ENCODE results near the gene NFS1. TPM values are rescaled to one million over a fixed set of nuclear protein-coding genes. Genes with fewer than 3 reads are reported as not detected.

NFS1 gene
- total and polyA plus RNA-seq, 4 donors = 26.2 to 38.1 (median 29.7) TPM

DNA sequence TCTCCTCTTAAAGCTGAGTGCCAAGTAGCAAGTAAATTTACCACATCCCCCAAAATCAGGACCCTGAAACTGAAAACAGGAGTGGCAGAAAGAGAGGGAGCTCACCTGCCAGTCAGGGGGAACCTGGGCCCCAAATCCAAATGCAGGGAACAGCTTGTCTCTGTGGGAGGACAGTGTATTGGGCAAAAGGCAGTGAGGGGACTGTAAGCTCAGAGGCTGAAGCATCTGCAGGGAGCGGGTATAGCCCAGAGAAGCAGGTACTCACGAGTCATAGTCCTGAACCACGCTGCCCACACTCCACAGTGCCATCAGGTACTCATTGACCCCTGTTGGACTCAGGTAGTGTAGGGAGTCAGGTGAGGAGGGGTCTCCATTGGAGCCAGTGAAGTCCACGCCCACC is 68.5 kb downstream of the NFS1 start:
- Histone ChIP-seq H3K27ac (ENCODE audit: low read depth, low read length) (no peak overlapping the region), H3K27me3 (ENCODE audit: control insufficient read depth, insufficient read depth, low read length) (no peaks in the 10 kb centered on the region), H3K4me1 (ENCODE audit: control insufficient read depth, insufficient read depth, low read length) (no peaks in the 10 kb centered on the region), H3K9me3 (ENCODE audit: control insufficient read depth, insufficient read depth, low read length) (no peaks in the 10 kb centered on the region), H3K4me3 (ENCODE audit: low read depth, low read length) (no peak overlapping the region), H3K36me3 (ENCODE audit: control insufficient read depth, insufficient read depth, low read length) (peaks cover 49% of the 10 kb centered on the region)
- 94% methylated on average over 3 of the region's 4 CpGs for WGBS (ENCODE audit: insufficient coverage)
- DNase-seq (ENCODE audit: low read depth in 4 of 6, low spot score in 6 of 6) = no peak

DNA sequence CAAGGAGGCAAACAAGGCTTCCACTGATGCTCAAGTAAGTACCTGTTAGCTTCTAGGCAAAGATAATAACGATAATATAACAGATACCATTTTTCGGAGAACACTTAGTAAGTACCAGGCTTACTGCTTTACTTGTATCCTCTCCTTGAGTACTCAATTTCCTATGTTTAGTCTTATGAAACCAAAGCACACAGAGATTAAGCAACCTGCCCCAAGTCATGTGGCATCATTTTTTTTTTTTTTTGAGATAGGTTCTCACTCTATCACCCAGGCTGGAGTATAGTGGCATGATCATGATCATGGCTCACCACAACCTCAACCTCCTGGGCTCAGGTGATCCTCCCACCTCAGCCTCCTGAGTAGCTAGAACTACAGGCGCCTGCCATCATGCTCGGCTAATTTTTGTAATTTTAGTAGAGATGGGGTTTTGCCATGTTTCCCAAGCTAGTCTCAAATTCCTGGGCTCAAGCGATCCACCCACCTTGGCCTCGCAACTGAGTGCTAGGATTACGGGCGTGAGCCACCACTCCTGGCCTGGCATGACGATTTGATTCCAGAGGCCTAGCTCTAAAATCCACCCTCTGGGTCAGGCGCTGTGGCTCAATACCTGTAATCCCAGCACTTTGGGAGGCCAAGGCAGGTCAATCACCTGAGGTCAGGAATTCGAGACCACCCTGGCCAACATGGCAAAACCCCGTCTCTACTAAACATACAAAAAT is 69.6 kb downstream of the NFS1 start:
- Histone ChIP-seq H3K9me3 (ENCODE audit: control insufficient read depth, insufficient read depth, low read length) (no peaks in the 10 kb centered on the region), H3K27me3 (ENCODE audit: control insufficient read depth, insufficient read depth, low read length) (no peaks in the 10 kb centered on the region), H3K4me1 (ENCODE audit: control insufficient read depth, insufficient read depth, low read length) (no peaks in the 10 kb centered on the region), H3K27ac (ENCODE audit: low read depth, low read length) (no peak overlapping the region), H3K4me3 (ENCODE audit: low read depth, low read length) (no peak overlapping the region), H3K36me3 (ENCODE audit: control insufficient read depth, insufficient read depth, low read length) (peaks cover 54% of the 10 kb centered on the region)
- DNase-seq (ENCODE audit: low read depth in 4 of 6, low spot score in 6 of 6) = no peak
- 99% methylated on average over 7 of the region's 12 CpGs for WGBS (ENCODE audit: insufficient coverage)

DNA sequence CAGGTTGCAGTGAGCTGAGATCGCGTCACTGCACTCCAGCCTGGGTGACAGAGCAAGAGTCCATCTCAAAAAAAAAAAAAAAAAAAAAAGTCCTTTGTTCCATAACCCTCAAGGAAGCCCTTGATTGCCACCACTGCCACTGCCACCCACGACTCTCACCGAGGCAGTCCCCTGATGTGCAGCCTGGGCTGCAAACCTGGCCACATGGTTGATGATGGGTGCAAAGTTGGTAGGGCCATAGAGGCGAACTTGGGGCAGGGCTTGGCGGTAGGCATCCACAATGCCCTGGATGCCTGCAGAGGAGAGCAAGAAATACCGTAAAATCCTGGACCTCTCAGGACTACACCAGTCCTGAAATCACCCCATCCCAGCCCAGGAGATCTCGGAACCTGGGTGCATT is 72.0 kb downstream of the NFS1 start:
- H3K4me3 ChIP-seq (ENCODE audit: low read depth, low read length) = no peak overlapping the region
- H3K27me3 ChIP-seq (ENCODE audit: control insufficient read depth, insufficient read depth, low read length) = no peaks in the 10 kb centered on the region
- no peak overlapping the region for H3K27ac ChIP-seq (ENCODE audit: low read depth, low read length)
- H3K9me3 ChIP-seq (ENCODE audit: control insufficient read depth, insufficient read depth, low read length) = no peaks in the 10 kb centered on the region
- no peak for DNase-seq (ENCODE audit: low read depth in 4 of 6, low spot score in 6 of 6)
- no peaks in the 10 kb centered on the region for H3K4me1 ChIP-seq (ENCODE audit: control insufficient read depth, insufficient read depth, low read length)
- H3K36me3 ChIP-seq (ENCODE audit: control insufficient read depth, insufficient read depth, low read length) = peaks cover 51% of the 10 kb centered on the region
- WGBS (ENCODE audit: insufficient coverage) = 91% methylated on average over 3 of the region's 8 CpGs

DNA sequence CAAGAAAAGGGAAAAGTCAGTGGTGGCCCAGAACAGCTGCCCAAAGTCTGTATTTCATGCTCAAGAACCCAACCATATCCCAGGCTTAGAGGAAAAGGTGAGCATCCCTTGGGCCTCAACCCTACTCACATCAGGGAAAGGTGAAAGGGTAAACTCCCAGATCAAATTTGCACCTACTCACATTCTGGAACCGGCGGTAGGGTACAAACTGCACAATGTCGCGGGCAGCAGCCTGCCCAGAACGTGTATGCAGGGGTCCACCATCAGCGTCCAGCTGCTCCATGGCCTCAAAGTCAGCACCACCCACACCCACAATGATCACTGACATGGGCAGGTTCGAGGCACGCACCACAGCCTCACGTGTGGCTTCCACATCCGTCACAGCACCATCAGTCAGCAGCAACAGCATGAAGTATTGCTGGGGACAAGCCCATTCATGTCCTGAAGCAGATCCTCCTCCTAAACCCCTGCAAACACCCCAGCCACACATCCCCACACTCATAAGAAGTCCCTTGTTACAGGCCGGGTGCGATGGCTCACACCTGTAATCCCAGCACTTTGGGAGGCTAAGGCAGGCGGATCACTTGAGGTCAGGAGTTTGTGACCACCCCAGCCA is 72.7 kb downstream of the NFS1 start:
- WGBS (ENCODE audit: insufficient coverage) = 96% methylated on average over 10 of the region's 13 CpGs
- no peaks in the 10 kb centered on the region for H3K4me1 ChIP-seq (ENCODE audit: control insufficient read depth, insufficient read depth, low read length)
- peaks cover 44% of the 10 kb centered on the region for H3K36me3 ChIP-seq (ENCODE audit: control insufficient read depth, insufficient read depth, low read length)
- H3K9me3 ChIP-seq (ENCODE audit: control insufficient read depth, insufficient read depth, low read length) = no peaks in the 10 kb centered on the region
- H3K27ac ChIP-seq (ENCODE audit: low read depth, low read length) = no peak overlapping the region
- no peaks in the 10 kb centered on the region for H3K27me3 ChIP-seq (ENCODE audit: control insufficient read depth, insufficient read depth, low read length)
- DNase-seq (ENCODE audit: low read depth in 4 of 6, low spot score in 6 of 6) = no peak
- no peak overlapping the region for H3K4me3 ChIP-seq (ENCODE audit: low read depth, low read length)

DNA sequence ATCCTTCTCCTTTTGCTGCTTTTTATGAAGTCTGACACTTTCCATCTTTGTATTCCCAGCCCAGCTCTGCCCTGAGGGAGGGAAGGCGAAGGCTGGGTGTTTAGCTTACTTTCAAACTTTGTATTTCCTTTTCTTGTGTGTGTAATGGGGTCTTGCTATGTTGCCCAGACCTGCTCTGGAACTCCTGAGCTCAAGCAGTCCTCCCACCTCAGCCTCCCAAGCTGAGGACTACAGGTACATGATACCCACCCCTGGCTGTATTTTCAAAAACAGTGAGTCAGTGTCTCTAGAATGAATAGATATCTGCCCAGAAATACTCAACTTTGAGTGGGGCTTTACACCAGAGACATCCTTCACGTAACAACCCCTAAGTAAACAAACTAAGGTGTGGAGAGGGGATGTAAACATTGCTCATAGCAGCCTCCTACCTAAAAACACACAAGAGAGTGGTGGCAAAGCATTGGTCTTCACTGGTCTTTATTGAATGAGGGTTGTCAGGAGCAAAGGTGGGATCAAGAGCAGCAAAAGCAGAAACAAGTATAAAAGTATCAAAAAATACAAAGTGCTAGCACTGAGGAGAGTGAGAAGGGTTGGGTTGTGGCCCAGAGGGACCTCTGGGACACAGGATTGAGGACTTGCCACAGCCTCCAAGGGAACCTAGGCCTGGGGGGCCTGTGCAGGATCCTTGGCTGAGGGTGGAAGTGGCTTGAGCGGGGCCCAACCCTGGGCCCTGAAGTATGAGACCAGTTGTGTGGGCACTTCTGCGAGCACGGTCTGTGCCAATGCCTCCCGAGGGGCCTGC is 73.4 kb downstream of the NFS1 start:
- no peaks in the 10 kb centered on the region for H3K9me3 ChIP-seq (ENCODE audit: control insufficient read depth, insufficient read depth, low read length)
- no peaks in the 10 kb centered on the region for H3K27me3 ChIP-seq (ENCODE audit: control insufficient read depth, insufficient read depth, low read length)
- H3K36me3 ChIP-seq (ENCODE audit: control insufficient read depth, insufficient read depth, low read length) = peaks cover 39% of the 10 kb centered on the region
- DNase-seq (ENCODE audit: low read depth in 4 of 6, low spot score in 6 of 6) = no peak
- H3K27ac ChIP-seq (ENCODE audit: low read depth, low read length) = no peak overlapping the region
- WGBS (ENCODE audit: insufficient coverage) = 96% methylated on average over 3 of the region's 6 CpGs
- no peaks in the 10 kb centered on the region for H3K4me1 ChIP-seq (ENCODE audit: control insufficient read depth, insufficient read depth, low read length)
- no peak overlapping the region for H3K4me3 ChIP-seq (ENCODE audit: low read depth, low read length)

DNA sequence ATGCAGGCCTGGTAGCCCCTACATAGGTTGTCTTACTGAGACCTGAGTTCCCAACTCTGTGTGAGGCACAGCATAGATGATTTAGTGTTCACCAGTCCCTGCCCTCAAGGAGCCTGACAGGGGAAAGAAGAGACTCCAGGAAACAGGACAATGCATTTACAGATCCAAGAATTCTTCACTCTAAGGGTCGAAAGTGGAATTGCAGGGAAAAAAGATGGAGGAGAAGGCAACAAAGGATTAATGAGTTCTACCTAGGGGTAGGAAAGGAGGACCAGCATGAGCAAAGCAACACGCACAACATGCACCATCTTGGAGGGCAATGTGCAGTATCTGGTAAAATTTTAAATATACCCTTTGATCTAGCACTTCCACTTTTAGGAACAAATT is 77.6 kb downstream of the NFS1 start:
- no peak for DNase-seq (ENCODE audit: low read depth in 4 of 6, low spot score in 6 of 6)
- no peaks in the 10 kb centered on the region for H3K9me3 ChIP-seq (ENCODE audit: control insufficient read depth, insufficient read depth, low read length)
- H3K27me3 ChIP-seq (ENCODE audit: control insufficient read depth, insufficient read depth, low read length) = peaks cover 19% of the 10 kb centered on the region
- peaks cover 30% of the 10 kb centered on the region for H3K4me1 ChIP-seq (ENCODE audit: control insufficient read depth, insufficient read depth, low read length)
- no CpG with 5 or more reads among the region's 2 CpGs for WGBS (ENCODE audit: insufficient coverage)
- H3K36me3 ChIP-seq (ENCODE audit: control insufficient read depth, insufficient read depth, low read length) = peaks cover 18% of the 10 kb centered on the region
- no peak overlapping the region for H3K4me3 ChIP-seq (ENCODE audit: low read depth, low read length)
- H3K27ac ChIP-seq (ENCODE audit: low read depth, low read length) = no peak overlapping the region

DNA sequence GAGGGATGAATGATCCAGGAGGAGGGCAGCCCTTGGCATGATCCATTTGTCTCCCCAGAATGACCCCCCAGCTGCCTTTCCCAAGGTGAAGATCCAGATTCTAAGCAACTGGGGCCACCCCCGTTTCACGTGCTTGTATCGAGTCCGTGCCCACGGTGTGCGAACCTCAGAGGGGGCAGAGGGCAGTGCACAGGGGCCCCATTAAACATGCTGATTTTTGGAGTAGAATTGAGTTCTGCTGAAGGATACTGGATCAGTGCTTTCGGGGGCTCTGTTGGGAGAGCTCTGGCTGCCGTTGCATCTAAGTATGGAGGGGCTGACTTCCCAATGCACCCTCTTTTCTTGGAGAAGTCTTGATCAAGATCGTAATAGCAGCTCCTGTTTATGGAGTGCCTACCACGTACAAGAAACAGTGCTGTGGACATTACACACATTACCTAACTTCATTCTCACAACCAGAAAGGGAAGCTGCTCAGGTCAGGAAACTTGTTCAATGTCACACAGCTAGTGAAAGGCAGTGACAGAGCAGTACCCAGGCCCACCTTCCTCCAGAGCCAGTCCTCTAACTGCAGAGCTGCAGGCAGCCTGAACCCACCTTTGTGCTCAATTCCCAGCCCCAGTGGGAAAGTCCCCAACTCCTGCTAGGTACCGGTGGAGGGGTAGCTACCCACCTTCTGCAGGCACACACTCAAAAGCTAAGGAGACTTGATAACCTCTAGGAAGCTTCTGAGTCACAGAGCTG is 78.2 kb downstream of the NFS1 start:
- Histone ChIP-seq H3K4me3 (ENCODE audit: low read depth, low read length) (no peak overlapping the region), H3K9me3 (ENCODE audit: control insufficient read depth, insufficient read depth, low read length) (no peaks in the 10 kb centered on the region), H3K27ac (ENCODE audit: low read depth, low read length) (no peak overlapping the region), H3K36me3 (ENCODE audit: control insufficient read depth, insufficient read depth, low read length) (peaks cover 12% of the 10 kb centered on the region), H3K4me1 (ENCODE audit: control insufficient read depth, insufficient read depth, low read length) (peaks cover 34% of the 10 kb centered on the region), H3K27me3 (ENCODE audit: control insufficient read depth, insufficient read depth, low read length) (peaks cover 19% of the 10 kb centered on the region)
- no peak for DNase-seq (ENCODE audit: low read depth in 4 of 6, low spot score in 6 of 6)
- 93% methylated on average over 11 of the region's 11 CpGs for WGBS (ENCODE audit: insufficient coverage)

DNA sequence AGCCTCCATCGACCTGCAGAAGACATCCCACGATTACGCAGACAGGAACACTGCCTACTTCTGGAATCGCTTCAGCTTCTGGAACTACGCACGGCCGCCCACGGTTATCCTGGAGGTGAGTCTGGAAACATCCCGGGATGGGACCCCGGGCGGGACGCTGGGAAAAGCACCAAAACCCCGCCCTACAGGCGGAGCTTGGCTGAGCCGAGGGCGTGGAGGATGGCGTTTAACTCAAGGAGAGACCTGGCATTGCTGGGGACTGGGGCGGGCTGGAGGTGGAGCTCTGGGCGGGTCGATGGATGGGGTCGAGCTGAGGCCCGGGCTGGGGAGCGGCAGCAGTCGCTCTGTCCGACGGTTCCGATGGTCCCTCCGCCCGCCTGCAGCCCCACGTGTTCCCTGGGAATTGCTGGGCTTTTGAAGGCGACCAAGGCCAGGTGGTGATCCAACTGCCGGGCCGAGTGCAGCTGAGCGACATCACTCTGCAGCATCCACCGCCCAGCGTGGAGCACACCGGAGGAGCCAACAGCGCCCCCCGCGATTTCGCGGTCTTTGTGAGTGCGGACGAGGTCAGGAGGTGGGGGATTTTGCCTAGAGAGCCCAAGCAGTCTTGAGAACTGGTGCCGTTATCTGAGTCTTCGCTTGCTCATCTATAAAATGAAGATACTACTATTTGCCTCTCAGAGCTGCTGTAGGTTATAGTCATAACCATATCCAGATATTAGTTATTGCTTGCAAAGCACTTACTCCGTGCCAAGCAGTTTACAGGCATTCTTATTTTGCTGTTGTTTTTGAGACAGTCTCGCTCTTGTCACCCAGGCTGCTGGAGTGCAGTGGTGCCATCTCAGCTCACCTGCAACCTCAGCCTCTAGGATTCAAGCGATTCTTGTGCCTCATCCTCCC is 79.7 kb downstream of the NFS1 start:
- DNase-seq (ENCODE audit: low read depth in 4 of 6, low spot score in 6 of 6) = peak in 3 of 6 donors; percentile 45 to 86 (median 81)
- H3K4me3 ChIP-seq (ENCODE audit: low read depth, low read length) = peak overlapping the region; percentile 39
- H3K27ac ChIP-seq (ENCODE audit: low read depth, low read length) = peak overlapping the region; percentile 11
- peaks cover 19% of the 10 kb centered on the region for H3K27me3 ChIP-seq (ENCODE audit: control insufficient read depth, insufficient read depth, low read length)
- 4% methylated on average over 44 of the region's 49 CpGs for WGBS (ENCODE audit: insufficient coverage)
- peaks cover 42% of the 10 kb centered on the region for H3K4me1 ChIP-seq (ENCODE audit: control insufficient read depth, insufficient read depth, low read length)
- H3K9me3 ChIP-seq (ENCODE audit: control insufficient read depth, insufficient read depth, low read length) = no peaks in the 10 kb centered on the region
- peaks cover 2% of the 10 kb centered on the region for H3K36me3 ChIP-seq (ENCODE audit: control insufficient read depth, insufficient read depth, low read length)
